Hepatocyte (in vitro differentiated cells): ENCODE data around the gene BAZ1A.

Experiments used
- CTCF ChIP-seq: fragments of 200-600 bp; sonication (generic); IDR thresholded peaks from 2 replicates; pipeline ENCODE4 v1.5.1; 2016; ENCODE audit warnings: antibody characterized with exemption, mild to moderate bottlenecking; ENCODE audit not compliant: poor library complexity
- EZH2phosphoT487 ChIP-seq: fragments of 200-600 bp; sonication (generic); IDR thresholded peaks from one replicate; pipeline ENCODE4 v1.6.1; 2018; ENCODE audit warnings: antibody characterized with exemption, mild to moderate bottlenecking, low read depth, moderate library complexity; ENCODE audit not compliant: unreplicated experiment, severe bottlenecking

- TF ChIP-seq CTCF: no peak
- no peak for TF ChIP-seq EZH2phosphoT487
Measured at GRCh38 chr14:34792598-34792997, 82.6 kb downstream of the BAZ1A start.
